ENCODE measurements around the gene KCNT1.

Gene KCNT1

GRCh38 chr9:135700525-135700924, 1.5 kb upstream of the KCNT1 start:
- no peak for DNase-seq (ENCODE audit: low read depth)

GRCh38 chr9:135701067-135701958, 672 bp upstream of the KCNT1 start:
- DNase-seq (ENCODE audit: low read depth) = peak; percentile 19

GRCh38 chr9:135703726-135704125, 1.7 kb downstream of the KCNT1 start:
- no peak for DNase-seq (ENCODE audit: low read depth)

- no peak for DNase-seq (ENCODE audit: low read depth)
Measured at GRCh38 chr9:135704483-135704882, 2.5 kb downstream of the KCNT1 start.

GRCh38 chr9:135705376-135705775, 3.4 kb downstream of the KCNT1 start:
- DNase-seq (ENCODE audit: low read depth) = no peak

GRCh38 chr9:135706288-135706687, 4.3 kb downstream of the KCNT1 start:
- DNase-seq (ENCODE audit: low read depth) = no peak

- no peak for DNase-seq (ENCODE audit: low read depth)
Measured at GRCh38 chr9:135707252-135708138, 5.5 kb downstream of the KCNT1 start.

- DNase-seq (ENCODE audit: low read depth) = no peak
Measured at GRCh38 chr9:135708164-135708563, 6.2 kb downstream of the KCNT1 start.

GRCh38 chr9:135711391-135711790, 9.4 kb downstream of the KCNT1 start:
- no peak for DNase-seq (ENCODE audit: low read depth)

- DNase-seq (ENCODE audit: low read depth) = no peak
Measured at GRCh38 chr9:135711881-135712280, 9.9 kb downstream of the KCNT1 start.

- no peak for DNase-seq (ENCODE audit: low read depth)
Measured at GRCh38 chr9:135712613-135713295, 10.8 kb downstream of the KCNT1 start.

- no peak for DNase-seq (ENCODE audit: low read depth)
Measured at GRCh38 chr9:135714242-135715055, 12.5 kb downstream of the KCNT1 start.

GRCh38 chr9:135715056-135715595, 13.1 kb downstream of the KCNT1 start:
- no peak for DNase-seq (ENCODE audit: low read depth)

GRCh38 chr9:135716045-135716444, 14.1 kb downstream of the KCNT1 start:
- DNase-seq (ENCODE audit: low read depth) = no peak

- no peak for DNase-seq (ENCODE audit: low read depth)
Measured at GRCh38 chr9:135717410-135717809, 15.4 kb downstream of the KCNT1 start.

GRCh38 chr9:135718616-135719015, 16.6 kb downstream of the KCNT1 start:
- no peak for DNase-seq (ENCODE audit: low read depth)

GRCh38 chr9:135719472-135719871, 17.5 kb downstream of the KCNT1 start:
- no peak for DNase-seq (ENCODE audit: low read depth)

GRCh38 chr9:135722365-135722764, 20.4 kb downstream of the KCNT1 start:
- DNase-seq (ENCODE audit: low read depth) = no peak

GRCh38 chr9:135724186-135724787, 22.3 kb downstream of the KCNT1 start:
- no peak for DNase-seq (ENCODE audit: low read depth)

- no peak for DNase-seq (ENCODE audit: low read depth)
Measured at GRCh38 chr9:135726138-135726853, 24.3 kb downstream of the KCNT1 start.
